Medulla oblongata (tissue), 1 donor: ENCODE measurements around the gene ADGRA1.
A peak's percentile ranks its signal among the peaks of the same experiment; 100 is the strongest.
"Not testable (repeated sequence)": the region's sequence is repeated elsewhere in the genome, so short reads cannot be mapped to it uniquely, and the experiment has no call there.

Experiments
- DNase-seq: peaks from one replicate; pipeline ENCODE4 v3.0.0-alpha.2; 2015; ENCODE audit errors: extremely low spot score

Gene ADGRA1

DNA sequence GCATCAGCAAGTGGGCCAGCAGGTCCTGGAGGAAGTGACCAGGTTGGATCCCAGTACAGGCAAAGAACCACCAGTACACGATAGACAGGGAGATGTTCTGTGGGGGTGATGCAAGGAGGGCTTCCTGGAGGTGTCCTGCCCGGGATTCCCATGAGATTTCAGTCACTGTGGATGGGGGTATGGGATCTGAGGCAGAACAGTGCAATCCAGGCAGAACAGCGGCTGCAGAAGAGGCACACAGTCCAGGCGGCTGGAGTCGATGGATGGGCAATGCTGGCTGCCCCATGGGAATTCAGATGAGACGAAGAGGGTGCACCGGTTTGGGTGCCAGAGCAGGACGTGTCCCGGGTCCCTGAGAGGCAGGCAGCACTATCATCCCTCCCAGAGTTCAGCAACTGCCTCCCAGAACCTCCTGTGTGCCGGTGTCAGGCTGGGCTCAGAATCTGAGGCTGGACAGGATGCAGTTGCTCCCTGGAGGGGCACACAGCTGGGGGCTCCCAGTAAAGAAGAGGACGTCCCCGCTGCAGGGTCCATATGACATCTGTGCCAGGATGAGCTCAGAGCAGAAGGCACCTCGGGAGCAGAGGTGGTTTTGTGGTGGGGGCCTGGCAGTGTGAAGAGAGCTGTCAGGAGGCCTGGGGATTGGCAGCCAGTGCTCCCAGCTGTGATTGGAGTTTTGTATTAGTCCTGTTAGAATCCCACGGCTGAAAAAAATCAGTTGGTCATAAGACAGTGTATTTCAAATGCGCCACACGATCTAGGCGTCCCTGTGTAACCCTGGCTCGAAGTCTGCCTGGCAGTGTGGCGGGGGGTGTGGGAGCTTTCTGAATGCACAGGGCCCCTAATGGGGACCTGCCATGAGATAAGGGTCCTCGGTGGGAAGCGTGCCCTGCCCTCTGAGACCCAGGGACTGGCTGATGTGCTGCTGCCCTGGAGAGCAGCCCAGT, 75.5 kb downstream of the ADGRA1 start:
- peak; percentile 68 for DNase-seq

GRCh38 chr10:133163889-133164815, 76.4 kb downstream of the ADGRA1 start:
- peak; percentile 32 for DNase-seq

GRCh38 chr10:133164816-133165555, 77.3 kb downstream of the ADGRA1 start:
- no peak for DNase-seq

DNA sequence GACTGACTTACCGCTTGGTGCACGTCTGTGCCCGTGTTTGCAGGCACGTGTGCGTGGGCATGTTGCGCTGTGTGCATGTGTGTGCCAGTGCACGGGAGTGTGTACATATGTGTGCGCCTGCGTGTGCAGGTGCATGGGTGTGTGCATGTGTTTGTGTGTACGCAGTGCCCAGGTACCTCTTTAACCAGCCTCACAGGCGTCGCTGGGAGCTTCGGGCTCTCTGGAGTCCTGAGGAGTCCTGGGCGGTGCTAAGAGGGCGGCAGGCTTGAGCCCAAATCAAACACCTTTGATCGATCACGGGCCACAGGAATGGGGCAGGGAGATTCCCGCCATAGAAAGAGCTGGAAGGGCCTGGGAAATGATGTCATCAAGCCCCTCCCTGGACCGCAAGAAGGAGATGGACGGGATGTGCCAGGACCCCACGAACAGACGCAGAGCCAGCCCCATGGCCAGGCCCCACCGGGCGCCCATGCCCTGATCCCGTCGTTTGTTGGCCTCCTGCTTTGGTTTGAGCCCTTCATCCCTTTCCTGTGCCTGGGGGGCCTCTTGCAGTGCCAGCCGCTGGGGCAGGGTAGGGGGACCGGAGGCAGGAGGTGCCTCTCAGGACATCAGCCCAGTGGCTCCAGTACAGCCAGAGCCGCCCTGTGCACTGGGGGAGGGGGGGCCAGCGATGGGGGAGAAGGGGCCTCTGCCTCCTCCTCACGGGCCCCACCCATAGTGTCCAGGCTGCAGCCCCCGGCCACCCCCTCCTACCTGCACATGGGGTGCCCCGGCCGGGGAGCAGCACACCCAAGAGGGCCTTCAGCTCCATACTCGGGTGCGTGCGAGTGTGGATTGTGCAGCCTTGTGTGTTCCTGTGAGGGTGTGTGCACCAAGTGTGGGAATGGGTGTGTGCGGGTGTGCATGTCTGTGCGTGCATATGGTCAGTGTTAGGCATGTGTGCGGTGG, 78.1 kb downstream of the ADGRA1 start:
- DNase-seq: no peak

GRCh38 chr10:133166504-133166827, 78.7 kb downstream of the ADGRA1 start:
- no peak for DNase-seq

DNA sequence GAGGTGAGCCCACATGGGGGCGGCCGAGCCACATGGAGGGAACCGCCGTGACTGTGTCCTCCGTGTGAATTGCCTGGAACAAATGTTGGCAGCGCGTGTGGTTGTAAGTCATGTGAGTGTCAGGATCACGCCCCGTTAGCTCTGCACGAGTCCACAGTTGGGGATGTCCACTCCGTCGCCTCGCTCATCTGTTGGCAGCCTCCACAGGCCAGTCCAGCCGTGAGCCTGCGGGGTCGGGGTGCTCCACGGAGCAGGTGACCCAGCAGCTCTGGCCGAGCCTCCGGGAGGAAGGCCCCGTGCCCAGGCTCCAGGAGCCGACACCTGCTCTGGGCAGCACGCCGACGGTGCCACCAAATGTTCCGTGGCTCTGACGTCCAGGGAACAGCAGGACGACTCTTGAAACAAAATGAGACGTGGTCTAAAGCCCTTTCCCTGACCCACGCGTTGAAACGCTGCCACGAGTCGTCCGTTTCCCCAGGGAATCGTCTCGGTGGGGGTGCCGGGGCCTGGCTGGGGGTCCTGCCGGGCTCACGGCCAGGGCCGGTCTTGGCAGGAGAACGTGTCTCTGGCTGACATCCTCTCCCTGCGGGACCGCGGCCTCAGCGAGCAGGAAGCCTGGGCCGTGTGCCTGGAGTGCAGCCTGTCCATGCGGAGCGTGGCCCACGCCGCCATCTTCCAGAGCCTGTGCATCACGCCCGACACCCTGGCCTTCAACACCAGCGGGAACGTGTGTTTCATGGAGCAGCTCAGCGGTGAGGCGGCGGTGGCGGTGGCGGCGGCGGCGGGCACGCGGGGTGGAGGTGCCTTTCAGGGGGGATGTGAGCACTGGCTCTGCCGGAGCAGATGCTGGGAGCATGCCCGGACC, 79.3 kb downstream of the ADGRA1 start:
- DNase-seq: peak; percentile 65

DNA sequence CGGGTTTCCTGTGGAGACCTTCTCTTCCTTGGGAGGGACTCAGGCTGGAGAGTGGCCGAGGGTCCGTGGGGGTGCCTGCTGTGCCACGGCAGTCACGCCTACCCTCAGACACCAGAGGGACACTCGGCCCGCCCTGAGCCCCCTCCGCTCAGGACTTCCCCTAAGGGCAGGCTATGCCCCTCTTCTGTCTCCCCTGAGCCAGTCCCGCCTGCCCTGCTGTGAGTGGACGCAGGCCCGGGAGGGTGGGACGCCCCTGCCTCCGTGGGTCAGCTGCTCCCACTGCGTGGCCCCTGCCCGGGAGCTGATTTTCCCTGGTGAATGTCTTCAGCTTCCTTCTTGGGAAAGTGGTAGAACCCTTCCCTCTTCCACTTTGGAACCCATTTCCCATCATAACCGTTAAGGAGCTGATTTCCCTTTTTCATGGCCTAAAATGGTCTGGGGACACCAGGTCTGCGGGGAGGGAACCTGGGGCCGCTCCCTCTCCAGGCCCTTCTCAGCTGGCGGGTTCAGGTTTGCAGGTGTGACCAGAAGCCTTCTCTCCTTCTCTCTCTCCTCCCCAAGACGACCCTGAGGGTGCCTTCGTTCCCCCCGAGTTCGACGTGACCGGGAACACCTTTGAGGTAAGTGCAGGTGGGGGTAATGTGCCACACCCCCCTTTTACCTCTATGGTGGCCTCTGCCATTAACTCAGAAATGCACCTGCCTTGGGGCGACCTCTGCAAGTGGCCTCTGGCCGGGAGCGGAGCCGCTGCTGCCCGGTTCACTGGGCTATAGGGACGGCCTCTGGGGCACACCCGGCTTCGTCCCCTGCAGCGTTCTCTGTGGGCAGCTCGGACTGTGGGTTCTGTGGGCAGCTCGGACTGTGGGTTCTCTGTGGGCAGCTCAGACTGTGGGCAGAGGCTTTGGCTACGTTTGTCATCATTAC, 80.2 kb downstream of the ADGRA1 start:
- DNase-seq: no peak

- no peak for DNase-seq
Measured at GRCh38 chr10:133168617-133169031, 80.9 kb downstream of the ADGRA1 start.

DNA sequence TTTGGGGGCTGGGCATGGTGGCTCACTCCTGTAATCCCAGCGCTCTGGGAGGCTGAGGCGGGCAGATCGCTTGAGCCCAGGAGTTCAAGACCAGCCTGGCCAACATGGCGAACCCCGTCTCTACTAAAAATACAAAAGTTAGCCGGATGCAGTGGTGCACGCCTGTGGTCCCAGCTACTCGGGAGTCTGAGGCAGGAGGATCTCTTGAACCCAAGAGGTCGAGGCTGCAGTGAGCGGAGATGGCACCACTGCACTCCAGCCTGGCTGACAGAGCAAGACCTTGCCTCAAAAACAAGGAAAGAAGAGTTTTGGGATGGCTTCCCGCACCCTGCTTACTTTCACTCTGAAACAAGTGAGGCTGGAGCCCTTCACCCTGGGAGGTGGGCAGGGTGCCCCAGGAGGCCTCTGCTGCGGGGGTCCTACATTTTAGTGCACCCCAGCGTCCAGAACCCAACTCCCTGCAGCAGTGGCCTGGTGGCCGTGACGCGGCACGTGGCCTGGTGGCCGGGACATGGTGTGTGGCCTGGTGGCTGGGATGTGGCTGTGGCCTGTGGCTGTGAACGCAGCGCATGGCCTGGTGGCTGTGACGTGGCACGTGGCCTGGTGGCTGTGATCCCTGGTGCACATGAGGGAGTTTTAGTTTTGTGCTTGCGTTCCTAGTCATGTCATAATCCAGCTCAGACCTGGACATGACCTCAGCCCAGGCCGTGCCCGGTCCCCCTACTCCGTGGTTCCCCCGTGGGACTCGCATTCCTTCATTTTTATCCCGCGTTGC, 81.6 kb downstream of the ADGRA1 start:
- no peak for DNase-seq

- no peak for DNase-seq
Measured at GRCh38 chr10:133170092-133170491, 82.4 kb downstream of the ADGRA1 start.

- DNase-seq: no peak
Measured at GRCh38 chr10:133173860-133174640, 86.3 kb downstream of the ADGRA1 start.

DNA sequence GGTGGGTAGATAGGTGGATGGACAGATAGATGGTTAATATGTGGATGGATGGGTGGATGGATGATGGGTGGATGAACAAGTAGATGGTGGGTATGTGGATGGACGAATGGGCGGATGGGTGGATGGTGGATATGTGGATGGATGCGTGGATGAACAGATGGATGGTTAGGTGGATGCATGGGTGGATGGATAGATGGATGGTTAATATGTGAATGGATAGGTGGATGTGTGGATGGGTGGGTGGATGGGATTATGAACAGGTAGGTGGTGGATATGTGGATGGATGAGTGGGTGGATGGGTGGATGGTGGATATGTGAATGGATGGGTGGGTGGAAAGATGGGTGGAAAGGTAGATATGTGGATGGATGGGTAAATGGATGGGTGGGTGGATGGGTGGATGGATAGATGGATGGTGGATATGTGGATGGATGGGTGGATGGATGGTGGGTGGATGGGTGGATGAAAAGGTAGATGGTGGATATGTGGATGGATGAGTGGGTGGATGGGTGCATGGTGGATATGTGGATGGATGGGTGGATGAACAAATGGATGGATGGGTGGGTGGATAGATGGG, 87.1 kb downstream of the ADGRA1 start:
- DNase-seq: no peak

- not testable (repeated sequence) for DNase-seq
Measured at GRCh38 chr10:133175624-133176023, 87.9 kb downstream of the ADGRA1 start.

DNA sequence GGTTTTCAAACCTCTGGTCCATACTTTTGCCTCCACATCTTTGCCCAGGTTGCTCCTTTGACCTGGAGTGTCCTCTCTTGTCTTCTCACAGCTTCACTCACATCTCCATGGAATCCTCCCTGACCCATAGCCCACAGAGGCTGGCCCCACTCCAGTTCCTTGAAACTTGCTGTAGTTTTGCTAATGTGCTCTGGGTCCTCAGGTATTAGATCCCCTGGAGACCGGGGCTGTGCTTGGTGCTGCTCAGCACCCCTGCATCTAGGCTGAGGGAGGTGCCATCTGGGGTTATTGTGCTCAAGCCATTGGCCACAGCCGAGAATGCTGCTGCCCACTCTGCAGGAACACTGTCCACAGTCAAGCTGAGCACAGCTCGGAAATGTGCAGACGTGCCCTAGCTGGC, 88.8 kb downstream of the ADGRA1 start:
- DNase-seq: no peak

GRCh38 chr10:133177380-133178157, 89.8 kb downstream of the ADGRA1 start:
- DNase-seq: no peak
